Measurements from ENCODE around the gene TBX10.

- no peak for TF ChIP-seq EP300 (IDR thresholded peaks at IDR 0.05)
- no peak for TF ChIP-seq CTCF (IDR thresholded peaks at IDR 0.05)
Observed at GRCh38 chr11:67673902-67674301, 34.3 kb upstream of the TBX10 start.
